A549 (cell line): ENCODE data around the gene MMP3. TPM values are rescaled to one million over a fixed set of nuclear protein-coding genes. Genes with fewer than 3 reads are reported as not detected.

Experiments used
- ATAC-seq, 2 experiments: fragments of 200-7000 bp in 1 of 2; fragments of >200 bp in 1 of 2; cut with Nextera tagmentation in 1 of 2; cut with Tn5 transposase in 1 of 2; 3 replicates each; pipeline versions ENCODE4 v1.8.0 to v1.9.1; 2018 to 2020; ENCODE audit warnings: mild to moderate bottlenecking in 1 of 2, moderate library complexity in 1 of 2
- CTCF ChIA-PET: fragments of 300-600 bp; sonication (Branson Sonifier 250); formaldehyde crosslinking; extraction: SDS; loops from one replicate; lab custom pipeline; 2021; ENCODE audit warnings: antibody characterized with exemption, inconsistent platforms; lab: Yijun Ruan, JAX
- POLR2A ChIA-PET: fragments of 350-600 bp; formaldehyde crosslinking; extraction: SDS; loops from one replicate; lab custom pipeline; 2021; ENCODE audit warnings: antibody characterized with exemption, inconsistent platforms; lab: Yijun Ruan, JAX
- DNase-seq, 2 experiments: peaks; one replicate each; pipeline versions ENCODE4 v3.0.0 to v3.0.0-alpha.2; 2011 to 2016; ENCODE audit warnings: low read depth in 1 of 2, low spot score in 1 of 2
- FAIRE-seq: peaks from 2 replicates; lab custom pipeline; 2011; peaks lifted over from hg19 to GRCh38; lab: Jason Lieb, UNC
- H3K27ac ChIP-seq, 2 experiments: fragments of >200 bp; sonication (Bioruptor Twin); formaldehyde crosslinking; 3 replicates each; pipeline ENCODE4 v1.5.1; 2016 to 2017
- H3K4me1 ChIP-seq: fragments of >200 bp; sonication (Bioruptor Twin); formaldehyde crosslinking; 3 replicates; pipeline ENCODE4 v1.6.1; 2016
- H3K4me2 ChIP-seq: fragments of >200 bp; sonication (Bioruptor Twin); formaldehyde crosslinking; 3 replicates; pipeline ENCODE4 v1.6.1; 2016
- H3K4me3 ChIP-seq: fragments of >200 bp; sonication (Bioruptor Twin); formaldehyde crosslinking; 3 replicates; pipeline ENCODE4 v1.5.1; 2016
- H3K9me3 ChIP-seq: fragments of >200 bp; sonication (Bioruptor Twin); formaldehyde crosslinking; 3 replicates; pipeline ENCODE4 v1.6.1; 2016
- BHLHE40 ChIP-seq: IDR thresholded peaks from 2 replicates; pipeline ENCODE4 v1.6.1; 2012; ENCODE audit warnings: low read depth, low read length, inconsistent platforms
- CHD4 ChIP-seq: fragments of 200-600 bp; sonication (generic); IDR thresholded peaks from 2 replicates; pipeline ENCODE4 v1.6.1; 2016; ENCODE audit warnings: antibody characterized with exemption, mild to moderate bottlenecking, borderline replicate concordance
- ESRRA ChIP-seq: fragments of 150-350 bp; IDR thresholded peaks from 2 replicates; pipeline ENCODE4 v1.6.1; 2014; ENCODE audit warnings: mild to moderate bottlenecking, low read length, borderline replicate concordance
- FOSL2 ChIP-seq, 2 experiments: fragments of 450-650 bp in 1 of 2; fragments of >200 bp in 1 of 2; sonication (Bioruptor Twin) in 1 of 2; formaldehyde crosslinking; IDR thresholded peaks; 2 replicates each; pipeline versions ENCODE4 v1.5.0 to v1.6.1; 2016 to 2020; ENCODE audit warnings: mild to moderate bottlenecking in 1 of 2, moderate library complexity in 1 of 2
- HEYL ChIP-seq: fragments of 250-450 bp; sonication (Bioruptor Pico); IDR thresholded peaks from 2 replicates; pipeline ENCODE4 v1.8.0; 2021; ENCODE audit warnings: mild to moderate bottlenecking, moderate library complexity
- HMGXB4 ChIP-seq: fragments of 250-450 bp; sonication (Bioruptor Pico); IDR thresholded peaks from 2 replicates; pipeline ENCODE4 v1.5.0; 2021; ENCODE audit warnings: mild to moderate bottlenecking, moderate library complexity, borderline replicate concordance
- HOXA7 ChIP-seq: fragments of 250-450 bp; sonication (Bioruptor Pico); IDR thresholded peaks from 2 replicates; pipeline ENCODE4 v1.5.0; 2020; ENCODE audit warnings: mild to moderate bottlenecking, moderate library complexity
- MAFK ChIP-seq: fragments of 450-650 bp; IDR thresholded peaks from 2 replicates; pipeline ENCODE4 v1.6.1; 2014; ENCODE audit not compliant: partially characterized antibody
- MAX ChIP-seq: IDR thresholded peaks from 2 replicates; pipeline ENCODE4 v1.6.1; 2012
- MAZ ChIP-seq: fragments of 150-350 bp; IDR thresholded peaks from 2 replicates; pipeline ENCODE4 v1.6.1; 2014; ENCODE audit warnings: antibody characterized with exemption, low read depth, low read length, borderline replicate concordance
- PHF8 ChIP-seq: fragments of 200-600 bp; sonication (generic); IDR thresholded peaks from 2 replicates; pipeline ENCODE4 v1.6.1; 2016; ENCODE audit warnings: low read depth, mild to moderate bottlenecking, antibody characterized with exemption, moderate library complexity, borderline replicate concordance
- POLR2AphosphoS2 ChIP-seq: conservative IDR thresholded peaks from 2 replicates; pipeline ENCODE4 v1.6.1; 2012; ENCODE audit warnings: low read length, improper control_type of control experiment, inconsistent platforms
- RAD21 ChIP-seq, 2 experiments: fragments of >200 bp in 1 of 2; sonication (Bioruptor Twin) in 1 of 2; formaldehyde crosslinking in 1 of 2; IDR thresholded peaks in 1 of 2; conservative IDR thresholded peaks in 1 of 2; 2 replicates in 1 of 2; 3 replicates in 1 of 2; pipeline ENCODE4 v1.6.1; 2012 to 2018; ENCODE audit warnings: inconsistent platforms in 1 of 2
- RARB ChIP-seq: fragments of 250-450 bp; sonication (Bioruptor Pico); IDR thresholded peaks from 2 replicates; pipeline ENCODE4 v1.8.0; 2021; ENCODE audit warnings: mild to moderate bottlenecking, moderate library complexity
- RCOR1 ChIP-seq: fragments of 150-350 bp; IDR thresholded peaks from 2 replicates; pipeline ENCODE4 v1.6.1; 2014; ENCODE audit warnings: antibody characterized with exemption, low read length, low read depth
- RFX5 ChIP-seq: fragments of 450-650 bp; IDR thresholded peaks from 2 replicates; pipeline ENCODE4 v1.7.1; 2014; ENCODE audit warnings: antibody characterized with exemption, mild to moderate bottlenecking, moderate library complexity
- RNF2 ChIP-seq: fragments of 200-600 bp; sonication (generic); IDR thresholded peaks from 2 replicates; pipeline ENCODE4 v1.6.1; 2016; ENCODE audit warnings: low read depth, mild to moderate bottlenecking, antibody characterized with exemption, moderate library complexity, borderline replicate concordance
- SMC3 ChIP-seq: fragments of >200 bp; sonication (Bioruptor Twin); formaldehyde crosslinking; IDR thresholded peaks from 3 replicates; pipeline ENCODE4 v1.6.1; 2018; ENCODE audit warnings: inconsistent platforms
- TP53 ChIP-seq: fragments of 250-450 bp; sonication (Bioruptor Pico); IDR thresholded peaks from 2 replicates; pipeline ENCODE4 v1.5.0; 2021; ENCODE audit warnings: mild to moderate bottlenecking, moderate library complexity
- WGBS: methylation state at CpG from one replicate; pipeline ENCODE4 v1.1.6; 2017; ENCODE audit errors: missing lambda C conversion rate; 5-methylcytosine and 5-hydroxymethylcytosine counted together
- polyA plus RNA-seq, 4 experiments: library from polyadenylated mRNA; depleted of rRNA in 3 of 4; stranded (reverse); fragments of >200 nt; fragmentation: RNase III in 1 of 4; extraction: RNeasy Plus Mini Kit Qiagen cat#74134 plus additional on column Dnase treatment in 1 of 4; gene quantifications; 2 replicates in 3 of 4; 3 replicates in 1 of 4; pipeline ENCODE4 v1.2.3, GENCODE V29; 2011 to 2017
- TF ChIP-seq, protein P1 (sequence below): fragments of 450-650 bp; IDR thresholded peaks from 2 replicates; pipeline ENCODE4 v1.6.1; 2014; ENCODE audit warnings: antibody characterized with exemption
- TF ChIP-seq, protein P2 (sequence below): fragments of >200 bp; sonication (Bioruptor Twin); formaldehyde crosslinking; IDR thresholded peaks from 3 replicates; pipeline ENCODE4 v1.5.1; 2016

Gene MMP3
- polyA plus RNA-seq, 2 of the 4 experiments (the other 2 are of a cell fraction): not detected

- Histone ChIP-seq H3K9me3 (no peaks in the 10 kb centered on the region; the same call in 2 of the 3 replicates), H3K4me3 (no peak overlapping the region)
- no peak for ATAC-seq
- DNase-seq: no peak
- CTCF ChIA-PET: no interaction called here
- TF ChIP-seq BHLHE40 (no peak), TP53 (CRISPR knock-in tag) (no peak), POLR2AphosphoS2 (no peak), HOXA7 (CRISPR knock-in tag) (no peak)
- TF ChIP-seq, all 56 proteins: peak for 0
- no peak overlapping the region for H3K27ac ChIP-seq
- FAIRE-seq: no peak
- no peaks in the 10 kb centered on the region for H3K4me1 ChIP-seq
- 26% methylated on average over 1 of the region's 1 CpG for WGBS
- H3K4me2 ChIP-seq: no peak overlapping the region
- POLR2A ChIA-PET: no interaction called here
Observed at GRCh38 chr11:102813484-102813883, 29.9 kb downstream of the MMP3 start.

- no peak overlapping the region for H3K27ac ChIP-seq
- no peak for FAIRE-seq
- ChIA-PET POLR2A (no interaction called here), CTCF (interaction anchor here (1.0 to 1.4 kb wide), 2 partner anchors 114 to 128 kb away, joined by 3 to 4 read pairs; no protein-coding TSS in a partner anchor)
- H3K4me3 ChIP-seq: no peak overlapping the region
- no peak for TF ChIP-seq FOSL2 (IDR thresholded peaks at IDR 0.05)
- no peak for TF ChIP-seq FOSL2 (CRISPR knock-in tag; IDR thresholded peaks at IDR 0.05)
- no peak for TF ChIP-seq MAX
- TF ChIP-seq PHF8: no peak
- no peak for TF ChIP-seq SMC3
- TF ChIP-seq CHD4: no peak
- peak; percentile 49 for TF ChIP-seq MAFK
- H3K4me1 ChIP-seq: no peaks in the 10 kb centered on the region
- WGBS: 69% methylated on average over 3 of the region's 3 CpGs
- DNase-seq: no peak
- H3K9me3 ChIP-seq: no peaks in the 10 kb centered on the region; the same call in 2 of the 3 replicates
- H3K4me2 ChIP-seq: no peak overlapping the region
- ATAC-seq: no peak
Observed at GRCh38 chr11:102812188-102812587, 31.2 kb downstream of the MMP3 start.

DNA sequence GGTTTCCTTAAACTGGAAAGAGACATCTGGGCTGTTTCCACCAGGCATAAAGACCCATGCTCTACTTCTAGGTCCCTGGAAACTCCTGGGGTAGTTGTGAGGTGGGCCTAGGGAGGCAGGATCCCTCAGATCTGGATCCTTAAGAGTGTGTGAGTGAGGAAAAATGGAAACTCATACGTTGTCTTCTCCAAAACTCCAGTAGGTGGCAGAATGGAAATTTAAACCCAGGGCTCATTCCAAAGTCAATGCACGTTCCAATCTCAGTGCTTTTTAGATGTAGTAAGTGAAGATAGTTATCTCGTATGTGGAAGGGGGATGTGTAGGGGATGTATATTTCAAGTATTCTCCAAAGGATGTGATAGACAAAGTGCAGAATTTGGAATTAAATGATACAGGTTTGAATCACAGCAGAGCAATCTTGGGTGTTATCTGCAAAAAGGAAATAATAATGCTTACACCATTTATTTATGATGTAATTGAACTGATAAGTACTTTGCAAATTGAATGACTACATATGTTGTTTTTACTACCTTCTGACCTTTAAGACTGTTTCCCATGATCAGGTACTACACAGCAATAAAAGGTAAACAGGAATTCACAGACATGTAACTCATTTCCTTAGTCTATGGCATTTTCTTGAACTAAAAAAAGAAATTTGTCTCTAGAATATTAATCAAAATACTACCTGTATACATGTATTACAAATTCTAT is 32.3 kb downstream of the MMP3 start:
- Histone ChIP-seq H3K27ac (no peak overlapping the region), H3K9me3 (no peaks in the 10 kb centered on the region), H3K4me3 (no peak overlapping the region), H3K4me1 (no peaks in the 10 kb centered on the region), H3K4me2 (no peak overlapping the region)
- POLR2A ChIA-PET: no interaction called here
- FAIRE-seq (no peak), ATAC-seq (peak; percentile 54 to 76; a peak in 3 of 6 replicates), DNase-seq (peak; percentile 6 to 12)
- CTCF ChIA-PET: interaction anchor here (1.0 to 2.6 kb wide), 5 partner anchors 13 to 130 kb away, joined by 3 to 9 read pairs (median 4); no protein-coding TSS in a partner anchor
- 5% methylated on average over 3 of the region's 3 CpGs for WGBS
- TF ChIP-seq HMGXB4 (CRISPR knock-in tag) (no peak), BHLHE40 (no peak), RNF2 (no peak), RFX5 (no peak), RARB (CRISPR knock-in tag) (no peak), RCOR1 (no peak), MAZ (no peak), RAD21 (conservative IDR thresholded peaks at IDR 0.05 in 1 of 2, IDR thresholded peaks at IDR 0.05 in 1 of 2) (peak; percentile 33 to 35; a peak in 4 of 5 replicates), FOSL2 (IDR thresholded peaks at IDR 0.05) (no peak), FOSL2 (CRISPR knock-in tag; IDR thresholded peaks at IDR 0.05) (no peak), HEYL (no peak), MAFK (no peak), ESRRA (no peak), SMC3 (peak; percentile 42; the same call in 1 of the 3 replicates)
- TF ChIP-seq, protein P1, sequence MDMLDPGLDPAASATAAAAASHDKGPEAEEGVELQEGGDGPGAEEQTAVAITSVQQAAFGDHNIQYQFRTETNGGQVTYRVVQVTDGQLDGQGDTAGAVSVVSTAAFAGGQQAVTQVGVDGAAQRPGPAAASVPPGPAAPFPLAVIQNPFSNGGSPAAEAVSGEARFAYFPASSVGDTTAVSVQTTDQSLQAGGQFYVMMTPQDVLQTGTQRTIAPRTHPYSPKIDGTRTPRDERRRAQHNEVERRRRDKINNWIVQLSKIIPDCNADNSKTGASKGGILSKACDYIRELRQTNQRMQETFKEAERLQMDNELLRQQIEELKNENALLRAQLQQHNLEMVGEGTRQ: no peak
- TF ChIP-seq, protein P2, sequence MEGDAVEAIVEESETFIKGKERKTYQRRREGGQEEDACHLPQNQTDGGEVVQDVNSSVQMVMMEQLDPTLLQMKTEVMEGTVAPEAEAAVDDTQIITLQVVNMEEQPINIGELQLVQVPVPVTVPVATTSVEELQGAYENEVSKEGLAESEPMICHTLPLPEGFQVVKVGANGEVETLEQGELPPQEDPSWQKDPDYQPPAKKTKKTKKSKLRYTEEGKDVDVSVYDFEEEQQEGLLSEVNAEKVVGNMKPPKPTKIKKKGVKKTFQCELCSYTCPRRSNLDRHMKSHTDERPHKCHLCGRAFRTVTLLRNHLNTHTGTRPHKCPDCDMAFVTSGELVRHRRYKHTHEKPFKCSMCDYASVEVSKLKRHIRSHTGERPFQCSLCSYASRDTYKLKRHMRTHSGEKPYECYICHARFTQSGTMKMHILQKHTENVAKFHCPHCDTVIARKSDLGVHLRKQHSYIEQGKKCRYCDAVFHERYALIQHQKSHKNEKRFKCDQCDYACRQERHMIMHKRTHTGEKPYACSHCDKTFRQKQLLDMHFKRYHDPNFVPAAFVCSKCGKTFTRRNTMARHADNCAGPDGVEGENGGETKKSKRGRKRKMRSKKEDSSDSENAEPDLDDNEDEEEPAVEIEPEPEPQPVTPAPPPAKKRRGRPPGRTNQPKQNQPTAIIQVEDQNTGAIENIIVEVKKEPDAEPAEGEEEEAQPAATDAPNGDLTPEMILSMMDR: peak; percentile 43; the same call in 2 of the 3 replicates
